ENCODE data around the gene EGFR.

EGFR gene

DNA sequence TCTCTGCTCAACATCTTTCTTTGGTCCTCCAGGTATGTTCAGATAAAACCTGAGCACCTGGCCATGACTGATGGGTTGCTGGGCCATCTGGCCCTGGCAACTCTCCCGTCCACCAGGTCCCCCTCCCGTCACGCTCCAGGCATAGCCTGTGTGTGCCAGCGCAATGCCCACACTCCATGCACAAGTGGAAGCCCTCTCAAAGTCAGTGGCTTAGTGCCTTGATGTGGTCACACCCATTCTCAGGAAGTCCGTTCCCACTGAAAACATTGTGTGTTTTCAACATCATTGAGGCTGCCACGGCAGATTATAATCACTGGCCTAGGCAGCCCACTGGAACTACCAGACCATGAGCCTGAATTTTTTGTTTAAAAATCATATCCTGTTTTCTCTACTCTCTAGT, 175.7 kb downstream of the EGFR start:
- Histone ChIP-seq H3K36me3 (ENCODE audit: insufficient read depth, low read length) (peaks cover 5% of the 10 kb centered on the region), H3K27me3 (ENCODE audit: insufficient read depth, low read length) (no peaks in the 10 kb centered on the region), H3K4me1 (ENCODE audit: insufficient read depth, low read length) (peaks cover 8% of the 10 kb centered on the region), H3K4me3 (ENCODE audit: low read length) (no peak overlapping the region), H2AFZ (ENCODE audit: low read depth, low read length) (no peak overlapping the region), H3K9me3 (ENCODE audit: low read length) (no peaks in the 10 kb centered on the region)

GRCh38 chr7:55198634-55199392, 180.0 kb downstream of the EGFR start:
- H3K4me1 ChIP-seq (ENCODE audit: insufficient read depth, low read length) = no peaks in the 10 kb centered on the region
- no peaks in the 10 kb centered on the region for H3K27me3 ChIP-seq (ENCODE audit: insufficient read depth, low read length)
- H2AFZ ChIP-seq (ENCODE audit: low read depth, low read length) = no peak overlapping the region
- H3K4me3 ChIP-seq (ENCODE audit: low read length) = no peak overlapping the region
- H3K36me3 ChIP-seq (ENCODE audit: insufficient read depth, low read length) = peaks cover 30% of the 10 kb centered on the region
- H3K9me3 ChIP-seq (ENCODE audit: low read length) = no peaks in the 10 kb centered on the region

DNA sequence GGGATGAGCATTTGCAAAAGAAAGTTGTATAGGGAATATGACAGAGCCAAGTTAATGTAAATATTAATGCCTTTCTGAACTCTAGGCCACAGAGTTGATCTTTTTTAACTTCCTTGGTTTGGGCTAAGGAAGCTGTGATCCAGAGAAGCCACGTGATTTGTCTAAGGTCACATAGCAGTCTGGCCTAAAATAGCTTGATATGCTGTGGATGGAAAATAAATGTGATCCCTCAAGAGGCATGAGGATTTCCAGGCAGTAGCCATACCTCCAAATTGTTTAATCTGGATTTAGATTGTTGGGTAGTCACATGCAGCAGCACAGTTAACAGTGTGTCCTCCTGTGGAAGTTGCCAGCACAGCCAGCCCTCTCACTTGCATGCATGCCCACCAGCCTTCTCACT, 180.6 kb downstream of the EGFR start:
- Histone ChIP-seq H3K27me3 (ENCODE audit: insufficient read depth, low read length) (no peaks in the 10 kb centered on the region), H3K4me1 (ENCODE audit: insufficient read depth, low read length) (no peaks in the 10 kb centered on the region), H3K4me3 (ENCODE audit: low read length) (no peak overlapping the region), H2AFZ (ENCODE audit: low read depth, low read length) (no peak overlapping the region), H3K36me3 (ENCODE audit: insufficient read depth, low read length) (peaks cover 35% of the 10 kb centered on the region), H3K9me3 (ENCODE audit: low read length) (peaks cover 2% of the 10 kb centered on the region)

GRCh38 chr7:55200441-55200840, 181.6 kb downstream of the EGFR start:
- Histone ChIP-seq H2AFZ (ENCODE audit: low read depth, low read length) (no peak overlapping the region), H3K27me3 (ENCODE audit: insufficient read depth, low read length) (no peaks in the 10 kb centered on the region), H3K36me3 (ENCODE audit: insufficient read depth, low read length) (peaks cover 45% of the 10 kb centered on the region), H3K9me3 (ENCODE audit: low read length) (peaks cover 2% of the 10 kb centered on the region), H3K4me1 (ENCODE audit: insufficient read depth, low read length) (no peaks in the 10 kb centered on the region), H3K4me3 (ENCODE audit: low read length) (no peak overlapping the region)

- H2AFZ ChIP-seq (ENCODE audit: low read depth, low read length) = no peak overlapping the region
- H3K36me3 ChIP-seq (ENCODE audit: insufficient read depth, low read length) = peaks cover 53% of the 10 kb centered on the region
- peaks cover 2% of the 10 kb centered on the region for H3K9me3 ChIP-seq (ENCODE audit: low read length)
- no peaks in the 10 kb centered on the region for H3K4me1 ChIP-seq (ENCODE audit: insufficient read depth, low read length)
- H3K27me3 ChIP-seq (ENCODE audit: insufficient read depth, low read length) = no peaks in the 10 kb centered on the region
- no peak overlapping the region for H3K4me3 ChIP-seq (ENCODE audit: low read length)
Measured at GRCh38 chr7:55202150-55202913, 183.5 kb downstream of the EGFR start.

GRCh38 chr7:55203300-55203699, 184.5 kb downstream of the EGFR start:
- no peak overlapping the region for H3K4me3 ChIP-seq (ENCODE audit: low read length)
- peaks cover 58% of the 10 kb centered on the region for H3K36me3 ChIP-seq (ENCODE audit: insufficient read depth, low read length)
- no peaks in the 10 kb centered on the region for H3K4me1 ChIP-seq (ENCODE audit: insufficient read depth, low read length)
- no peaks in the 10 kb centered on the region for H3K27me3 ChIP-seq (ENCODE audit: insufficient read depth, low read length)
- no peak overlapping the region for H2AFZ ChIP-seq (ENCODE audit: low read depth, low read length)
- H3K9me3 ChIP-seq (ENCODE audit: low read length) = peaks cover 2% of the 10 kb centered on the region

DNA sequence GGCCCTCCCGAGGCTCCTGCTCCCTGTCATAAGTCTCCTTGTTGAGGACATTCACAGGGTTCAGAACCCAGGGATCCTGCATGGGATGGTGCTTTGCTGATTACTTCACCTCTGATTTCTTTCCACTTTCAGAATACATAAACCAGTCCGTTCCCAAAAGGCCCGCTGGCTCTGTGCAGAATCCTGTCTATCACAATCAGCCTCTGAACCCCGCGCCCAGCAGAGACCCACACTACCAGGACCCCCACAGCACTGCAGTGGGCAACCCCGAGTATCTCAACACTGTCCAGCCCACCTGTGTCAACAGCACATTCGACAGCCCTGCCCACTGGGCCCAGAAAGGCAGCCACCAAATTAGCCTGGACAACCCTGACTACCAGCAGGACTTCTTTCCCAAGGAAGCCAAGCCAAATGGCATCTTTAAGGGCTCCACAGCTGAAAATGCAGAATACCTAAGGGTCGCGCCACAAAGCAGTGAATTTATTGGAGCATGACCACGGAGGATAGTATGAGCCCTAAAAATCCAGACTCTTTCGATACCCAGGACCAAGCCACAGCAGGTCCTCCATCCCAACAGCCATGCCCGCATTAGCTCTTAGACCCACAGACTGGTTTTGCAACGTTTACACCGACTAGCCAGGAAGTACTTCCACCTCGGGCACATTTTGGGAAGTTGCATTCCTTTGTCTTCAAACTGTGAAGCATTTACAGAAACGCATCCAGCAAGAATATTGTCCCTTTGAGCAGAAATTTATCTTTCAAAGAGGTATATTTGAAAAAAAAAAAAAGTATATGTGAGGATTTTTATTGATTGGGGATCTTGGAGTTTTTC, 186.5 kb downstream of the EGFR start:
- Histone ChIP-seq H2AFZ (ENCODE audit: low read depth, low read length) (no peak overlapping the region), H3K27me3 (ENCODE audit: insufficient read depth, low read length) (no peaks in the 10 kb centered on the region), H3K9me3 (ENCODE audit: low read length) (peaks cover 2% of the 10 kb centered on the region), H3K4me3 (ENCODE audit: low read length) (no peak overlapping the region), H3K4me1 (ENCODE audit: insufficient read depth, low read length) (no peaks in the 10 kb centered on the region), H3K36me3 (ENCODE audit: insufficient read depth, low read length) (peaks cover 52% of the 10 kb centered on the region)

DNA sequence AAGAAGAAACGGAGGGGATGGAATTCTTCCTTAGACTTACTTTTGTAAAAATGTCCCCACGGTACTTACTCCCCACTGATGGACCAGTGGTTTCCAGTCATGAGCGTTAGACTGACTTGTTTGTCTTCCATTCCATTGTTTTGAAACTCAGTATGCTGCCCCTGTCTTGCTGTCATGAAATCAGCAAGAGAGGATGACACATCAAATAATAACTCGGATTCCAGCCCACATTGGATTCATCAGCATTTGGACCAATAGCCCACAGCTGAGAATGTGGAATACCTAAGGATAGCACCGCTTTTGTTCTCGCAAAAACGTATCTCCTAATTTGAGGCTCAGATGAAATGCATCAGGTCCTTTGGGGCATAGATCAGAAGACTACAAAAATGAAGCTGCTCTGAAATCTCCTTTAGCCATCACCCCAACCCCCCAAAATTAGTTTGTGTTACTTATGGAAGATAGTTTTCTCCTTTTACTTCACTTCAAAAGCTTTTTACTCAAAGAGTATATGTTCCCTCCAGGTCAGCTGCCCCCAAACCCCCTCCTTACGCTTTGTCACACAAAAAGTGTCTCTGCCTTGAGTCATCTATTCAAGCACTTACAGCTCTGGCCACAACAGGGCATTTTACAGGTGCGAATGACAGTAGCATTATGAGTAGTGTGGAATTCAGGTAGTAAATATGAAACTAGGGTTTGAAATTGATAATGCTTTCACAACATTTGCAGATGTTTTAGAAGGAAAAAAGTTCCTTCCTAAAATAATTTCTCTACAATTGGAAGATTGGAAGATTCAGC, 187.6 kb downstream of the EGFR start:
- H3K36me3 ChIP-seq (ENCODE audit: insufficient read depth, low read length) = peaks cover 44% of the 10 kb centered on the region
- no peaks in the 10 kb centered on the region for H3K4me1 ChIP-seq (ENCODE audit: insufficient read depth, low read length)
- H3K4me3 ChIP-seq (ENCODE audit: low read length) = no peak overlapping the region
- no peaks in the 10 kb centered on the region for H3K27me3 ChIP-seq (ENCODE audit: insufficient read depth, low read length)
- H3K9me3 ChIP-seq (ENCODE audit: low read length) = peaks cover 2% of the 10 kb centered on the region
- no peak overlapping the region for H2AFZ ChIP-seq (ENCODE audit: low read depth, low read length)

DNA sequence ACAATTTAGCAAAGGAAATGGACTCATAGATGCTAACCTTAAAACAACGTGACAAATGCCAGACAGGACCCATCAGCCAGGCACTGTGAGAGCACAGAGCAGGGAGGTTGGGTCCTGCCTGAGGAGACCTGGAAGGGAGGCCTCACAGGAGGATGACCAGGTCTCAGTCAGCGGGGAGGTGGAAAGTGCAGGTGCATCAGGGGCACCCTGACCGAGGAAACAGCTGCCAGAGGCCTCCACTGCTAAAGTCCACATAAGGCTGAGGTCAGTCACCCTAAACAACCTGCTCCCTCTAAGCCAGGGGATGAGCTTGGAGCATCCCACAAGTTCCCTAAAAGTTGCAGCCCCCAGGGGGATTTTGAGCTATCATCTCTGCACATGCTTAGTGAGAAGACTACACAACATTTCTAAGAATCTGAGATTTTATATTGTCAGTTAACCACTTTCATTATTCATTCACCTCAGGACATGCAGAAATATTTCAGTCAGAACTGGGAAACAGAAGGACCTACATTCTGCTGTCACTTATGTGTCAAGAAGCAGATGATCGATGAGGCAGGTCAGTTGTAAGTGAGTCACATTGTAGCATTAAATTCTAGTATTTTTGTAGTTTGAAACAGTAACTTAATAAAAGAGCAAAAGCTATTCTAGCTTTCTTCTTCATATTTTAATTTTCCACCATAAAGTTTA, 188.8 kb downstream of the EGFR start:
- no peaks in the 10 kb centered on the region for H3K4me1 ChIP-seq (ENCODE audit: insufficient read depth, low read length)
- no peak overlapping the region for H3K4me3 ChIP-seq (ENCODE audit: low read length)
- H2AFZ ChIP-seq (ENCODE audit: low read depth, low read length) = no peak overlapping the region
- H3K9me3 ChIP-seq (ENCODE audit: low read length) = peaks cover 2% of the 10 kb centered on the region
- no peaks in the 10 kb centered on the region for H3K27me3 ChIP-seq (ENCODE audit: insufficient read depth, low read length)
- peaks cover 34% of the 10 kb centered on the region for H3K36me3 ChIP-seq (ENCODE audit: insufficient read depth, low read length)

DNA sequence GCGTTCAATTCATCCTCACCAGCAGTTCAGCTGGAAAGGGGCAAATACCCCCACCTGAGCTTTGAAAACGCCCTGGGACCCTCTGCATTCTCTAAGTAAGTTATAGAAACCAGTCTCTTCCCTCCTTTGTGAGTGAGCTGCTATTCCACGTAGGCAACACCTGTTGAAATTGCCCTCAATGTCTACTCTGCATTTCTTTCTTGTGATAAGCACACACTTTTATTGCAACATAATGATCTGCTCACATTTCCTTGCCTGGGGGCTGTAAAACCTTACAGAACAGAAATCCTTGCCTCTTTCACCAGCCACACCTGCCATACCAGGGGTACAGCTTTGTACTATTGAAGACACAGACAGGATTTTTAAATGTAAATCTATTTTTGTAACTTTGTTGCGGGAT, 190.5 kb downstream of the EGFR start:
- H3K4me3 ChIP-seq (ENCODE audit: low read length) = no peak overlapping the region
- H2AFZ ChIP-seq (ENCODE audit: low read depth, low read length) = no peak overlapping the region
- no peaks in the 10 kb centered on the region for H3K4me1 ChIP-seq (ENCODE audit: insufficient read depth, low read length)
- no peaks in the 10 kb centered on the region for H3K27me3 ChIP-seq (ENCODE audit: insufficient read depth, low read length)
- no peaks in the 10 kb centered on the region for H3K9me3 ChIP-seq (ENCODE audit: low read length)
- H3K36me3 ChIP-seq (ENCODE audit: insufficient read depth, low read length) = peaks cover 23% of the 10 kb centered on the region

- no peaks in the 10 kb centered on the region for H3K27me3 ChIP-seq (ENCODE audit: insufficient read depth, low read length)
- no peaks in the 10 kb centered on the region for H3K9me3 ChIP-seq (ENCODE audit: low read length)
- no peak overlapping the region for H2AFZ ChIP-seq (ENCODE audit: low read depth, low read length)
- H3K36me3 ChIP-seq (ENCODE audit: insufficient read depth, low read length) = peaks cover 15% of the 10 kb centered on the region
- H3K4me1 ChIP-seq (ENCODE audit: insufficient read depth, low read length) = no peaks in the 10 kb centered on the region
- no peak overlapping the region for H3K4me3 ChIP-seq (ENCODE audit: low read length)
Measured at GRCh38 chr7:55210176-55210575, 191.4 kb downstream of the EGFR start.

- Histone ChIP-seq H3K4me3 (ENCODE audit: low read length) (no peak overlapping the region), H3K4me1 (ENCODE audit: insufficient read depth, low read length) (no peaks in the 10 kb centered on the region), H2AFZ (ENCODE audit: low read depth, low read length) (no peak overlapping the region), H3K36me3 (ENCODE audit: insufficient read depth, low read length) (peaks cover 10% of the 10 kb centered on the region), H3K9me3 (ENCODE audit: low read length) (no peaks in the 10 kb centered on the region), H3K27me3 (ENCODE audit: insufficient read depth, low read length) (no peaks in the 10 kb centered on the region)
Measured at GRCh38 chr7:55210716-55211115, 191.9 kb downstream of the EGFR start.

Measured in neuron (in vitro differentiated cells).